Measurements from ENCODE around the gene SLC8B1. TPM values are rescaled to one million over a fixed set of nuclear protein-coding genes. Genes with fewer than 3 reads are reported as not detected.

SLC8B1 gene
- total and polyA plus RNA-seq, 9 of the 15 experiments (the other 6 are each of a cell fraction or from before 2014, with no cell fraction given), result 0.86 to 34.1 (median 18.5) TPM

DNA sequence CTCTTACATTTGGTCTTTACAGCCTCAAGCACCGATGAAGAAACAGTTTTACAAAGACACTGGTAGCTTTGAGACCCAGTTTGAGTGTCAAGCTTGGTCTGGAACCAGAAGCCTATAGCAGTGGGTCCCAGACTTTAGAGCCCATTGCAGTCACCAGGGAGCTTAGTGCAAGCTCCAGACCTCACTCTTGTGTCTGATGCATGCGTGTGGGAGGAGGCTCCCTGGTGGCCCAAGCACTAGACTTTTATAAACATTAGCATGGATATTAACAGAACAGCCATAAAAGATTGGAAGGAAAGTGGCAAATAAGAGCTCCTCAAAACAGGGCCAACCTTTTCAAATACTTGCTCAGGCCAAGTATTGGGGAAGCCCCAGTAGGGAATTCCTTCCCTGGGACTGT is 45.5 kb downstream of the SLC8B1 start:
- Histone ChIP-seq H3K36me3 (ENCODE audit: control insufficient read depth, insufficient read depth, low read length) (peaks cover 48% of the 10 kb centered on the region; the same call in 2 of the 3 replicates), H3K9ac (ENCODE audit: insufficient read depth in 1 of 2, low read depth in 2 of 2, low read length in 2 of 2) (no peak overlapping the region), H2AFZ (ENCODE audit: low read depth, low read length) (no peak overlapping the region), H3K9me3 (replicated peaks; ENCODE audit: control insufficient read depth, insufficient read depth, low read depth, low read length) (no peaks in the 10 kb centered on the region), H3K4me3 (no peak overlapping the region), H3K27me3 (ENCODE audit: control insufficient read depth in 2 of 2, insufficient read depth in 2 of 2, low read length in 2 of 2) (no peaks in the 10 kb centered on the region), H3K4me2 (ENCODE audit: insufficient read depth, low read length) (no peak overlapping the region), H3K79me2 (ENCODE audit: control insufficient read depth, insufficient read depth, low read length) (no peaks in the 10 kb centered on the region), H3K9me1 (ENCODE audit: control insufficient read depth, insufficient read depth, low read length) (no peaks in the 10 kb centered on the region), H3K4me1 (replicated peaks in 1 of 2; ENCODE audit: control insufficient read depth in 2 of 2, insufficient read depth in 2 of 2, low read length in 2 of 2) (peaks cover 0 to 16% of the 10 kb centered on the region in 2 experiments; a peak in 1 of 5 replicates), H3K27ac (ENCODE audit: extremely low read depth, low read depth, low read length) (no peak overlapping the region), H4K20me1 (replicated peaks; ENCODE audit: control insufficient read depth, insufficient read depth, low read length) (no peaks in the 10 kb centered on the region)
- in situ Hi-C loops (cut with MboI), result no loop called here
- no TSS peak for BruUV-seq (replicated peaks)
- intact Hi-C loops (cut with micrococcal nuclease), result loop anchor here (5.0 kb wide), 1 partner anchor 92 kb away; no protein-coding TSS in a partner anchor
- TF ChIP-seq TRIM24 (IDR thresholded peaks at IDR 0.05), result no peak
- no peak for TF ChIP-seq ETV1 (tag; conservative IDR thresholded peaks at IDR 0.05; ENCODE audit: low read depth)
- TF ChIP-seq MED1 (CRISPR knock-in tag; IDR thresholded peaks at IDR 0.05; ENCODE audit: borderline replicate concordance), result no peak
- TF ChIP-seq KLF10 (CRISPR knock-in tag; IDR thresholded peaks at IDR 0.05), result no peak
- no peak for TF ChIP-seq NBN (IDR thresholded peaks at IDR 0.05; ENCODE audit: low read depth)
- TF ChIP-seq RAD51 (IDR thresholded peaks at IDR 0.05; ENCODE audit: borderline replicate concordance, low read depth), result no peak
- no peak for TF ChIP-seq ZNF140 (CRISPR knock-in tag; IDR thresholded peaks at IDR 0.05)
- no peak for TF ChIP-seq SRF (CRISPR knock-in tag; IDR thresholded peaks at IDR 0.05)
- TF ChIP-seq, protein P1, sequence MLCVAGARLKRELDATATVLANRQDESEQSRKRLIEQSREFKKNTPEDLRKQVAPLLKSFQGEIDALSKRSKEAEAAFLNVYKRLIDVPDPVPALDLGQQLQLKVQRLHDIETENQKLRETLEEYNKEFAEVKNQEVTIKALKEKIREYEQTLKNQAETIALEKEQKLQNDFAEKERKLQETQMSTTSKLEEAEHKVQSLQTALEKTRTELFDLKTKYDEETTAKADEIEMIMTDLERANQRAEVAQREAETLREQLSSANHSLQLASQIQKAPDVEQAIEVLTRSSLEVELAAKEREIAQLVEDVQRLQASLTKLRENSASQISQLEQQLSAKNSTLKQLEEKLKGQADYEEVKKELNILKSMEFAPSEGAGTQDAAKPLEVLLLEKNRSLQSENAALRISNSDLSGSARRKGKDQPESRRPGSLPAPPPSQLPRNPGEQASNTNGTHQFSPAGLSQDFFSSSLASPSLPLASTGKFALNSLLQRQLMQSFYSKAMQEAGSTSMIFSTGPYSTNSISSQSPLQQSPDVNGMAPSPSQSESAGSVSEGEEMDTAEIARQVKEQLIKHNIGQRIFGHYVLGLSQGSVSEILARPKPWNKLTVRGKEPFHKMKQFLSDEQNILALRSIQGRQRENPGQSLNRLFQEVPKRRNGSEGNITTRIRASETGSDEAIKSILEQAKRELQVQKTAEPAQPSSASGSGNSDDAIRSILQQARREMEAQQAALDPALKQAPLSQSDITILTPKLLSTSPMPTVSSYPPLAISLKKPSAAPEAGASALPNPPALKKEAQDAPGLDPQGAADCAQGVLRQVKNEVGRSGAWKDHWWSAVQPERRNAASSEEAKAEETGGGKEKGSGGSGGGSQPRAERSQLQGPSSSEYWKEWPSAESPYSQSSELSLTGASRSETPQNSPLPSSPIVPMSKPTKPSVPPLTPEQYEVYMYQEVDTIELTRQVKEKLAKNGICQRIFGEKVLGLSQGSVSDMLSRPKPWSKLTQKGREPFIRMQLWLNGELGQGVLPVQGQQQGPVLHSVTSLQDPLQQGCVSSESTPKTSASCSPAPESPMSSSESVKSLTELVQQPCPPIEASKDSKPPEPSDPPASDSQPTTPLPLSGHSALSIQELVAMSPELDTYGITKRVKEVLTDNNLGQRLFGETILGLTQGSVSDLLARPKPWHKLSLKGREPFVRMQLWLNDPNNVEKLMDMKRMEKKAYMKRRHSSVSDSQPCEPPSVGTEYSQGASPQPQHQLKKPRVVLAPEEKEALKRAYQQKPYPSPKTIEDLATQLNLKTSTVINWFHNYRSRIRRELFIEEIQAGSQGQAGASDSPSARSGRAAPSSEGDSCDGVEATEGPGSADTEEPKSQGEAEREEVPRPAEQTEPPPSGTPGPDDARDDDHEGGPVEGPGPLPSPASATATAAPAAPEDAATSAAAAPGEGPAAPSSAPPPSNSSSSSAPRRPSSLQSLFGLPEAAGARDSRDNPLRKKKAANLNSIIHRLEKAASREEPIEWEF (CRISPR knock-in tag; IDR thresholded peaks at IDR 0.05), result no peak
- TF ChIP-seq EP300 (IDR thresholded peaks at IDR 0.05; ENCODE audit: low read length), result no peak
- TF ChIP-seq RBM15 (IDR thresholded peaks at IDR 0.05; ENCODE audit: insufficient read depth, low read length), result no peak
- no peak for TF ChIP-seq SMARCA5 (IDR thresholded peaks at IDR 0.05)
- TF ChIP-seq ZNF717 (CRISPR knock-in tag; IDR thresholded peaks at IDR 0.05), result no peak
- no peak for TF ChIP-seq ZBED1 (IDR thresholded peaks at IDR 0.05)
- no peak for TF ChIP-seq SOX6 (IDR thresholded peaks at IDR 0.05)
- TF ChIP-seq POLR2G (IDR thresholded peaks at IDR 0.05; ENCODE audit: low read depth, low read length), result no peak
- no peak for FAIRE-seq
- ATAC-seq, result no peak
- WGBS (ENCODE audit: insufficient coverage, low coverage, missing lambda C conversion rate), result 77% methylated on average over 2 of the region's 2 CpGs
- ChIA-PET POLR2A (interaction anchor here (0.7 to 1.1 kb wide), 2 partner anchors 20 to 405 kb away, joined by 3 read pairs; no protein-coding TSS in a partner anchor), CTCF (ENCODE audit: low intra/inter-chr PET ratio) (no interaction called here)
- no peak for DNase-seq (ENCODE audit: extremely low read depth in 1 of 4, low spot score in 3 of 4)

Measured in K562 (cell line).